Nephron (organoid): Measurements from ENCODE around the gene AIG1.

Source experiments
- H3K27ac Mint-ChIP-seq, 3 experiments: 2 replicates each; pipeline ENCODE4 v1.8.0; 2020; ENCODE audit warnings: mixed read lengths in 3 of 3, mild to moderate bottlenecking in 2 of 3, moderate library complexity in 1 of 3
- H3K27me3 Mint-ChIP-seq: 2 replicates; pipeline ENCODE4 v1.8.0; 2021; ENCODE audit warnings: low read depth, mild to moderate bottlenecking, moderate library complexity, mixed read lengths
- H3K36me3 Mint-ChIP-seq: 2 replicates; pipeline ENCODE4 v1.8.0; 2020; ENCODE audit warnings: low read depth, mixed read lengths
- H3K4me1 Mint-ChIP-seq: 2 replicates; pipeline ENCODE4 v1.8.0; 2020; ENCODE audit warnings: mixed read lengths
- H3K4me3 Mint-ChIP-seq, 3 experiments: 2 replicates each; pipeline ENCODE4 v1.8.0; 2020; ENCODE audit warnings: mild to moderate bottlenecking in 3 of 3, mixed read lengths in 3 of 3, moderate library complexity in 2 of 3
- H3K9me3 Mint-ChIP-seq: 2 replicates; pipeline ENCODE4 v1.8.0; 2020; ENCODE audit warnings: mixed read lengths
- CTCF ChIP-seq, 3 experiments: fragments of 200-600 bp; sonication (generic); IDR thresholded peaks; one replicate each; pipeline ENCODE4 v1.5.0; 2021; ENCODE audit warnings: antibody characterized with exemption in 3 of 3; ENCODE audit not compliant: unreplicated experiment in 3 of 3

Gene AIG1

GRCh38 chr6:143022587-143022986 lies 38.1 kb upstream of the AIG1 start:
- H3K27me3 Mint-ChIP-seq, result no peaks in the 10 kb centered on the region
- H3K4me3 Mint-ChIP-seq, result no peak overlapping the region
- H3K9me3 Mint-ChIP-seq, result peaks cover 3% of the 10 kb centered on the region
- H3K4me1 Mint-ChIP-seq, result peaks cover 3% of the 10 kb centered on the region
- TF ChIP-seq CTCF (IDR thresholded peaks at IDR 0.05; ENCODE audit: unreplicated experiment in 3 of 3), result no peak
- H3K36me3 Mint-ChIP-seq, result no peaks in the 10 kb centered on the region
- no peak overlapping the region for H3K27ac Mint-ChIP-seq

- Mint-ChIP-seq H3K36me3 (no peaks in the 10 kb centered on the region), H3K27ac (no peak overlapping the region), H3K27me3 (no peaks in the 10 kb centered on the region), H3K4me1 (peaks cover 3% of the 10 kb centered on the region), H3K9me3 (peaks cover 3% of the 10 kb centered on the region), H3K4me3 (no peak overlapping the region)
- no peak for TF ChIP-seq CTCF (IDR thresholded peaks at IDR 0.05; ENCODE audit: unreplicated experiment in 3 of 3)
Measured at GRCh38 chr6:143023695-143024094, 37.0 kb upstream of the AIG1 start.

GRCh38 chr6:143024977-143025376 lies 35.7 kb upstream of the AIG1 start:
- Mint-ChIP-seq H3K27me3 (no peaks in the 10 kb centered on the region), H3K9me3 (peaks cover 3% of the 10 kb centered on the region), H3K4me1 (peaks cover 3% of the 10 kb centered on the region), H3K27ac (no peak overlapping the region), H3K4me3 (no peak overlapping the region), H3K36me3 (no peaks in the 10 kb centered on the region)
- no peak for TF ChIP-seq CTCF (IDR thresholded peaks at IDR 0.05; ENCODE audit: unreplicated experiment in 3 of 3)

GRCh38 chr6:143026696-143027449 lies 33.8 kb upstream of the AIG1 start:
- peak; percentile 15 to 34 (median 21) for TF ChIP-seq CTCF (IDR thresholded peaks at IDR 0.05; ENCODE audit: unreplicated experiment in 3 of 3)
- H3K4me3 Mint-ChIP-seq, result no peak overlapping the region
- H3K9me3 Mint-ChIP-seq, result peaks cover 3% of the 10 kb centered on the region
- no peak overlapping the region for H3K27ac Mint-ChIP-seq
- no peaks in the 10 kb centered on the region for H3K27me3 Mint-ChIP-seq
- H3K4me1 Mint-ChIP-seq, result peaks cover 3% of the 10 kb centered on the region
- no peaks in the 10 kb centered on the region for H3K36me3 Mint-ChIP-seq

GRCh38 chr6:143034689-143035334 lies 25.9 kb upstream of the AIG1 start:
- Mint-ChIP-seq H3K4me1 (no peaks in the 10 kb centered on the region), H3K27me3 (no peaks in the 10 kb centered on the region), H3K4me3 (no peak overlapping the region), H3K36me3 (no peaks in the 10 kb centered on the region), H3K27ac (no peak overlapping the region), H3K9me3 (peaks cover 13% of the 10 kb centered on the region)
- no peak for TF ChIP-seq CTCF (IDR thresholded peaks at IDR 0.05; ENCODE audit: unreplicated experiment in 3 of 3)

- H3K4me1 Mint-ChIP-seq, result no peaks in the 10 kb centered on the region
- no peaks in the 10 kb centered on the region for H3K36me3 Mint-ChIP-seq
- no peak for TF ChIP-seq CTCF (IDR thresholded peaks at IDR 0.05; ENCODE audit: unreplicated experiment in 3 of 3)
- peaks cover 9% of the 10 kb centered on the region for H3K9me3 Mint-ChIP-seq
- H3K27me3 Mint-ChIP-seq, result no peaks in the 10 kb centered on the region
- no peak overlapping the region for H3K4me3 Mint-ChIP-seq
- H3K27ac Mint-ChIP-seq, result no peak overlapping the region
Measured at GRCh38 chr6:143037470-143037869, 23.2 kb upstream of the AIG1 start.
